ENCODE data around the gene GLB1L2. TPM values are rescaled to one million over a fixed set of nuclear protein-coding genes. Genes with fewer than 3 reads are reported as not detected.

The GLB1L2 gene
- total RNA-seq, 1 donor from 2014 or later = 11.6 TPM

DNA sequence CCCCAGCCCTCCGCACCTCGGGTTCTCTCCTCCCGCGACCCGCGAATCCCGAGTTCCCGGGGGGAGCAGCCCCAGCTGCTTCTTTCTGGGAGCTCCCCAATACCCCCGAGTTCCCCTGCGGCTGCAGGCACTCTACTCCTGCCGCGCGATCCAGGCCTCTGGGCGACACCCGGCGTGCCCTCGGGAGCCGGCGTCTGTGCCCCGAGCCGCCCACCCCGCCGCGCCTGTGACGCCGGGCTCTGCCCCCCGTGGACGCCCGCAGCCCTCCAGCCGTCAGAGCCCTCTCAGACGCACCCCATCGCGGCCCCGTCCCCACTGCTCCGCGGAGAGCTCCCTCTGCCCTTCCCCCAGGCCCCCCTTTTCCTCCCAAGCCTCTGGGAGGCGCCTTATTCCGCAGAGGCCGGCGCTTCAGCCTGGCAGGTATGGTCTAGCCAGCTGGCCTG lies 422 bp downstream of the GLB1L2 start:
- H3K4me1 Mint-ChIP-seq (ENCODE audit: unreplicated experiment) = peaks cover 4% of the 10 kb centered on the region
- peaks cover 79% of the 10 kb centered on the region for H3K27me3 Mint-ChIP-seq
- H3K9me3 Mint-ChIP-seq = no peaks in the 10 kb centered on the region
- no peak for DNase-seq (ENCODE audit: extremely low spot score, unreplicated experiment)
- no peaks in the 10 kb centered on the region for H3K36me3 Mint-ChIP-seq
- no peak overlapping the region for H3K27ac Mint-ChIP-seq
- H3K4me3 Mint-ChIP-seq = peak overlapping the region; percentile 85
- TF ChIP-seq, protein P1, sequence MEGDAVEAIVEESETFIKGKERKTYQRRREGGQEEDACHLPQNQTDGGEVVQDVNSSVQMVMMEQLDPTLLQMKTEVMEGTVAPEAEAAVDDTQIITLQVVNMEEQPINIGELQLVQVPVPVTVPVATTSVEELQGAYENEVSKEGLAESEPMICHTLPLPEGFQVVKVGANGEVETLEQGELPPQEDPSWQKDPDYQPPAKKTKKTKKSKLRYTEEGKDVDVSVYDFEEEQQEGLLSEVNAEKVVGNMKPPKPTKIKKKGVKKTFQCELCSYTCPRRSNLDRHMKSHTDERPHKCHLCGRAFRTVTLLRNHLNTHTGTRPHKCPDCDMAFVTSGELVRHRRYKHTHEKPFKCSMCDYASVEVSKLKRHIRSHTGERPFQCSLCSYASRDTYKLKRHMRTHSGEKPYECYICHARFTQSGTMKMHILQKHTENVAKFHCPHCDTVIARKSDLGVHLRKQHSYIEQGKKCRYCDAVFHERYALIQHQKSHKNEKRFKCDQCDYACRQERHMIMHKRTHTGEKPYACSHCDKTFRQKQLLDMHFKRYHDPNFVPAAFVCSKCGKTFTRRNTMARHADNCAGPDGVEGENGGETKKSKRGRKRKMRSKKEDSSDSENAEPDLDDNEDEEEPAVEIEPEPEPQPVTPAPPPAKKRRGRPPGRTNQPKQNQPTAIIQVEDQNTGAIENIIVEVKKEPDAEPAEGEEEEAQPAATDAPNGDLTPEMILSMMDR (conservative IDR thresholded peaks at IDR 0.05) = no peak

DNA sequence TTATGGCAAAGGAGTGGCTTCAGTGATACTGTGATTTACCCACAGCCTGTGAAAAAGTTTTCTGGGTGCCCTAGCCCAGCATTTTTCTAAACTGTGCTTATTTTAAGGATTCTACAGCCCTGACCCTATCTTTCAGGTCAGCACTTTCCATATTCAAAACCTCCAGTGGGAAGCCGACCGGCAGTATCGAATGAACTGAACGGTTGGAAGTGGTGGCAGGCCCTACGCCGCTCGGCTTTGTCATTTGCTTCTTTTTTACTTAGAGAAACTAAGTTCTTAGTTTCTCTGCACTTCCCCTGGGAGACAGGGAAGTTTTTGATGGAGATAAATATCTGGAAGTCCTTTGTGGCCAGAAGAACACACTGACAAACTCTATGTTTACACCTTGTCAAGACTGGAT lies 994 bp downstream of the GLB1L2 start:
- H3K27ac Mint-ChIP-seq = no peak overlapping the region
- H3K4me1 Mint-ChIP-seq (ENCODE audit: unreplicated experiment) = peaks cover 4% of the 10 kb centered on the region
- TF ChIP-seq, protein P1 (conservative IDR thresholded peaks at IDR 0.05) = no peak
- H3K36me3 Mint-ChIP-seq = no peaks in the 10 kb centered on the region
- H3K27me3 Mint-ChIP-seq = peaks cover 73% of the 10 kb centered on the region
- H3K9me3 Mint-ChIP-seq = no peaks in the 10 kb centered on the region
- H3K4me3 Mint-ChIP-seq = peak overlapping the region; percentile 85
- no peak for DNase-seq (ENCODE audit: extremely low spot score, unreplicated experiment)

DNA sequence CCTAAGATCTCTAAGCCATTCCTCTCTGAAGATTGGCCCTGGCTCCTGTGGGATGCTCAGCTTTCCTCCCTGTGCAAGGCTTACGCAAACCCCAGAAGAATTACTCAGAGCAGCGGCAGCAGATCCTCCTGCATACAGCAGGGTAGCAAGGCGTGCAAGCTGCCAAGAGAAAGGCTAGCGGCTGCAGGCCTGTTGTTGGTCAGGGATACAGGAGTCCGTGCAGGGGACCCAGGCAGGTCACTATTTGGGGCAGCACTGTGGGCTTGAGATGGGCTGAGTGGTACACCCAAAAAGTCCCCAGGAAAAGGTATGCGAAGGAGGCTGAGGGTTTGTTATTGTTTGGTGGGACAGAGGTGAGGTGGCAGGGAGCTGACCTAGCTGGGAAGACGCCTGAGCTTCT lies 1.5 kb downstream of the GLB1L2 start:
- DNase-seq (ENCODE audit: extremely low spot score, unreplicated experiment) = no peak
- no peaks in the 10 kb centered on the region for H3K9me3 Mint-ChIP-seq
- H3K36me3 Mint-ChIP-seq = no peaks in the 10 kb centered on the region
- H3K27ac Mint-ChIP-seq = no peak overlapping the region
- H3K4me3 Mint-ChIP-seq = peak overlapping the region; percentile 85
- peaks cover 4% of the 10 kb centered on the region for H3K4me1 Mint-ChIP-seq (ENCODE audit: unreplicated experiment)
- peaks cover 70% of the 10 kb centered on the region for H3K27me3 Mint-ChIP-seq
- TF ChIP-seq, protein P1 (conservative IDR thresholded peaks at IDR 0.05) = no peak

DNA sequence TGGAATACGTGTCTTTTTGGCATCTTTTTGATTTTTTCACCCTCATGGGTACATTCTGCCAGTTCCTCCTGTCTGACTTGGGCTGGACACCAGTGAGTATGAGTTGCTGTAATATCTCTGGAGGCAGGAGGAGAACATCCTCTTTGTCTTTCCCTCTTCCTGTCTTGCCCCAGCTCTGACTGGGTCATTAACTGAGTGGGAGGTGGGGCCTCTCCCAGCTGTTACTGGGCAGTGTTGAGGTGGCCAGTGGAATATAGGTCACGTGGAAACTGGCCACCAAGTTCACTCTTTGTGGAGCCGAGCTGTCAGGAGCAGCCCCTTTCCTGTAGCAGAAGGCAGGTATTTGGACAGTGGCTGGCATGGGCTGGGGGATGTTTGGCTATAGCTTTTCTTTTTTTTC lies 2.2 kb downstream of the GLB1L2 start:
- no peaks in the 10 kb centered on the region for H3K9me3 Mint-ChIP-seq
- no peak for DNase-seq (ENCODE audit: extremely low spot score, unreplicated experiment)
- peaks cover 64% of the 10 kb centered on the region for H3K27me3 Mint-ChIP-seq
- H3K27ac Mint-ChIP-seq = peak overlapping the region; percentile 43
- H3K4me1 Mint-ChIP-seq (ENCODE audit: unreplicated experiment) = peaks cover 4% of the 10 kb centered on the region
- no peaks in the 10 kb centered on the region for H3K36me3 Mint-ChIP-seq
- TF ChIP-seq, protein P1 (conservative IDR thresholded peaks at IDR 0.05) = no peak
- no peak overlapping the region for H3K4me3 Mint-ChIP-seq

DNA sequence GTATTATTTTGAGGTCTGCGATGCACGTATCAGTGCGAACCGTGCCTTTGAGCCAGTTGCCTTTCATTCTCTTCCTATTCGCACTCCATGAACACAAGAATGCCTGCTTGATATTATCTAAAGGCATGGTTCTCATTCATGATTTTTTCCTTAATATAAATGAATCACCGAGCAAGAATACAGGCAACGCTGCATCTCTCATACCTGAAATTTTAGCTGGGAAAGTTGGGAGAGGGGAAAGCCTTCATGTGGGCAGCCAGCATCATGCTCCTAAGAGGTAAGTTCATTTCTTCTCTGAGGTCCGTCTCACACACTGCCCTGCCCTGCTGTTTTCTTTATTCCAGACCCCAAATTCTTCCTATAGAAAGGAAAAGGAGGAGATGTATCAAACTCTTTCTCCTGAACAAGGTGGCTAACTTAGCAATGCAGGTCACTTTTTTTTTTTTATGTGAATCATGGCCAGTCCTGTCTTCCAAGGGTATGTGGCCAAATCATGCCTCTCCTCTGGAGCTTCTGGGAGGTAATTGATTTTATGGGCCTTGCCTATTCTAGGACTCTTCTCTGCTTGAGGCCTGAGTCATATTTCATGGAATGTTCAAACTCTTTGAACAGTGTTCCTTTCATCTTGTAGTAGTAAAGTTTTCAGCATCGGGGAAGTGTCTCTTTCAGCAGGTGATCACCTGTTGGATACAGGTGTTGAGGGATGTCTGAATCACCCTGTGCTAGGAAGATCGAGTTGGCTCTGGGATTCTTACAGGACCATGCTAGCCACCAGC lies 3.2 kb downstream of the GLB1L2 start:
- no peaks in the 10 kb centered on the region for H3K9me3 Mint-ChIP-seq
- peaks cover 4% of the 10 kb centered on the region for H3K4me1 Mint-ChIP-seq (ENCODE audit: unreplicated experiment)
- H3K27me3 Mint-ChIP-seq = peaks cover 62% of the 10 kb centered on the region
- TF ChIP-seq, protein P1 (conservative IDR thresholded peaks at IDR 0.05) = no peak
- no peaks in the 10 kb centered on the region for H3K36me3 Mint-ChIP-seq
- H3K4me3 Mint-ChIP-seq = no peak overlapping the region
- DNase-seq (ENCODE audit: extremely low spot score, unreplicated experiment) = no peak
- H3K27ac Mint-ChIP-seq = no peak overlapping the region
